Measurements from ENCODE around the gene NTRK1.

Gene NTRK1

DNA sequence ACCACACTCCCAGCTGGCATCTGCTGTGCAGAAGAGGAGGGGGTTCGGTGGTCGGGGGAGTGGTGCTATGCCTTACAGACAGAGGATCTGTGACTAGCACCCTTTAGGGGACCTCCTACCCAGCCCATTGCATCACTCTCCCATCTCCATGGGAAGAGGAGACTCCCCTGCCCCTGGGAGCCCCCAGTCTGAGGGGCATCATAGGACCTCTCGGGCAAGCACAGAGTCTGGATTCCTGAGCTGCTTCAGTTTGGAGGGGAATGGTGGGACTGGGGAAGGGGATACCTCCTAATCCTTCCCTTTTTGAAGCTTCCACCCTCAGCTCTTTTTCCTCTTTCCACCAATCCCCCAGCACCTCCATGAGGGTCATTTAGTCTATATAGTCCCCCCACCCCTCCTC, 3.1 kb upstream of the NTRK1 start:
- no peak for DNase-seq (ENCODE audit: low spot score)

DNA sequence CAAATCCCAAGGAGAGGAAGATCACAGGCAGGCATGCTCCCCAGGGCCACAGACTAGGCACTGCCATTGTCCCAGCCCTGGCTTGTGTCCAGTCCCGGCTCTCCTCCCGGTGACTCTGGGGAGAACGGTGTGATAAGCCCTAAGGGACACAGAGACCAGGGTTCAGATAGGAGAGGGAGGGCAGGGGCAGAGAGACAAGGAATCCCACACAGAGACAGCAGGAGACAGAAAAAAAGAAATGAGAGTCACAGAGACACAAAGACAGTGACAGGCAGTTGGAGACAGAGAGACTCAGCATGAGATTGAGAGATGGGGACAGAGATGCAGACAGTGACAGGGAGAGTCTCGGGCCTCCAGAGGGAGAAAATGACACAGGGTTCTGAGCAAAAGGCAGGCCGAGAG, 2.1 kb upstream of the NTRK1 start:
- DNase-seq (ENCODE audit: low spot score): no peak

DNA sequence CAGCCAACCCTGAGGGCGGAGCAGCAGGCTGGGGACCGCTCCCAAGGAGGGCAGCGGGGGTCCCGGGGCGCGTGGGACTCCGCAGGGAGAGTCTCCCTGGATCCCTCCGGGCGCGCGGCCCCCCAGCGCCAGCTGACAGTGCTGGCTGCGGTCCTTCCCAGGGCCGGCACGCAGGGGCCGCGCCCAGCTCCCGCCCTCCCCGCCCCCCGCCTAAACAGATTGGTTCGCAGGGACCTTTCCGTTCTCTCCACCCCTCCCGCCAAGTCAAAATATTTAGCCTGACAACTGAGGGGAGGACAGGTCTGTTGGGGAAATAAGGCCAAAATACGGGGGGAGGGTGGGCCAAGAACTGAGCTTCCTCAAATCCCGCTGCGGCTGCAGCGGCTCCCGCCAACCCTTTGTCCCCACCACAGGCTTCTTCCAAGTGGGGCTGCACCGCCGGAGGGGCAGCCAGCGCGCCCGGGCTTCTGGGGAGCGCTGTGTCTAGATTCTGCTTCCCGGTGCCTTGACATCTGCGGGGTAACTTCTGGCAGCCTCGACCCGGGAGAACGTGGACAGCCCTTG, 1.6 kb upstream of the NTRK1 start, which contains the start of gene INSRR:
Gene INSRR, minus strand, starts transcription at position 159 of the 564 bp plus-strand sequence. CDS start 496 bp downstream, outside the sequence.
- DNase-seq (ENCODE audit: low spot score): peak; percentile 51

DNA sequence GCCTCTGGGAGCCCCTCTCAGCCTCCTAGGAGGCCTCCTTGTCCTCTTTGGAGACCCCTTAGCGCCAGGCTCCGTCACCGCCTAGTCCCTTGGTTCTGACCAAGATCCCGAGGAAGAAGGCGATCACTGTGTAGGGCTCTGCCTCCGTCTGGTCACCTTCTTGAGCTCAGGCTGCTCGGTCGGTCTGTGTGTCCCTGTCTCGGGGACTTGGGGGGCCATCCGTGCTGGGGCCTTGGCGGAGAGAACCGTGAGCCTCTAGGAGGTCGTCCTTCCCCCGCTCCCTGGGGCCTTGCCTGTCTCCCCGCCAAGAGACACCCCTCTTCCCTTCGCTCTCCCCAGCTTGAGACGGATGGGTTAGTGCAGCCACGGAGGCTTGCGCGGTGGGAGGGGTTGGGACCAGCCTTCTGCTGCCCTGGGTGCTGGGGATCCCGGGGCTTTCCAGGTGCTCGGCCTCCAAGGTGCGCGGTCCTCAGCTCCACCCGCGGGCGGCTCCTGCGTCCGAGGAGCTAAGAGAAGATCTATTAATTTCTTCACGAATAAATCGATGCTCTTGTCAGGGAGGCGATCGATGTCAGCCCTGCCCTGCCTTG, 1.0 kb upstream of the NTRK1 start:
- DNase-seq (ENCODE audit: low spot score): peak; percentile 63

DNA sequence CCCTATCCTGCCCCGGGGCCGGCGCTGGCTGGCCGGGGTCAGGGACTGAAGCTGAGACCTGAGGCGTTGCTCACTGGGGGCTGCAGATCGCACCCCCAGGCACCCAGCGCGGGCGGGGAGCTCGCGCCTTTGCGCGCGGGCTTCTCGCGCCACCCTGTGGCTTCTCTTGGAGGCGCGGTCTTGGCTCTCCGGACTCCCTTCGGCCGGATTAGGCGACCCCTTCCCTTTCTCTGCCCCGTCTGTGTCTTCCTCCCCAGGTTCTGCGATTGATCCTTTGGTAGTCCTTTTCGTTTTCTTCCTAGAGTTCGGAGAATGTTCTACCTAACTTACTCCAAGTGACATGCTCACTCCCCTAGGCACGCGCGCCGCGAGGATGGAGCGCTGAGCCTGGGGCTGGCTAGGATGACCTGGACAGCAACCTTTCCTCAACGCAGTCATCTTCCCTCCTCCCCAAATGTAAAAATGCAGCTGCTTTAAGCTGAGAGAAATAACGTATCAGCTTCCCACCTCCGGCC, 495 bp upstream of the NTRK1 start:
- DNase-seq (ENCODE audit: low spot score): peak; percentile 90

DNA sequence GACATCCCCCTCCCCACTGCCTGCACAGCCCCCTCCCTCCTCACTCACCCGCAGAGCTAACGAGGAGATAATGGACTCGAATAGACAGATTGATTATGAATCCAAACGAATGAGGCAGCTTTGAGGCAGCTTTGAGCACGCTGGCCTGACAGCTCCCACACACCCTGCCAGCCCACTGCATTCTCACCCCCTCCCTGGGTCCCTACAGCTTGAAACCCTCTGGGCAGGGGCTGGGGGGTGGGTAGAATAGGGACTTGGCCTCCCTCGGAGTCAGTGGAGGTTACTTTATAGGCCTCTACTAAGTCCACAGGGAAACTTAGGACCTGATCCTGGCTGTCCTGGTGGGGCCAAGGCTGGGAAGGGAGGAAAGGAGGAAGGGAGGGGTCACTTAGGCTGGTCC, 1.9 kb downstream of the NTRK1 start:
- no peak for DNase-seq (ENCODE audit: low spot score)

DNA sequence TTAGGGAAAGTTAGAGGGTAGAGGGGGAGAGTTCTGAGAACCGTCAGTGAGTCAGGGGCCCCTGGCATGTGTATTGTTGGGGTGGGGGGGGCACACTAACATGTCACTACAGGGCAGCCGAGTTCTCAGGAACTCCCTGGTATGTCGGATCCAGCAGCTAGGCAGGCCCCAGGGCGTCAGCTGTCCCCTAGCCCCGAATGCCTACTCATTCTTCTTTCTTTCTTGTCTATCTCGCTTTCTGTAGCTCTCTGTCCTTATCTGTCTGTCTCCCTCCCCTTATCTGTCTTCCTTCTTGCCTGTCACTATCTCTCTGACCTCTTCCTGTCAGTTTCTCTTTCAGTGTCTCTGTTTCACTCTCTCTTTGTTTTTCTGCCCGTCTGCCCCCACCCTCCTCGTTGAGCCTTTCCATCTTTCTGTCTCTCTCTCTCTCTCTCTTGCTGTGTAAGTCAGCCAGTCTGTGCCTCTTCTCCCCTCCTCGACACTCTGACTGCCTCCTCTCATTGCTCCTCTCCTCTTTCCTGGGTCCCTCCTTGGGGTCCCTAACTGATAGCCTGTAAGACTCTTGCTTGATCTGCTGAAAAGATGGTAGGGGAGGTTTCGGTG, 2.4 kb downstream of the NTRK1 start:
- no peak for DNase-seq (ENCODE audit: low spot score)

DNA sequence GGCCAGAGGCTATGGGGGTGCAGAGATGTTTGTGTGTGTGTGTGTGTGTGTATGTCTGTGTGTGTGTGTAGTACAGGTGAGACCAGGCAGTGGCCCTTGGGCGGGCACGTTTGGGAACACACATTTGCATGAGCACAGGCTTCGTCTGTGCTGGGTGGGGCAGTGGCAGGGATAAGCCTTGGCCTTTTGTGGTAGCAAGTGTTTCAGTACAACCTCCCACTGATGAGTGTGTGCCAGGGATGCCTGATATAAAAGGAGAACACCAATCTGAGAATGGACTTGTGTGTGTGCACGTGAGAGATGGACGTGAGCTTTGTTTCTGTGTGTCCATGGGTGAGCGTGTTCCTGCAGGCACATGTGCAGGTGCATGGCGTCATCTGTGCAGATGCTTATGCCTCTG, 3.0 kb downstream of the NTRK1 start:
- DNase-seq (ENCODE audit: low spot score): no peak

DNA sequence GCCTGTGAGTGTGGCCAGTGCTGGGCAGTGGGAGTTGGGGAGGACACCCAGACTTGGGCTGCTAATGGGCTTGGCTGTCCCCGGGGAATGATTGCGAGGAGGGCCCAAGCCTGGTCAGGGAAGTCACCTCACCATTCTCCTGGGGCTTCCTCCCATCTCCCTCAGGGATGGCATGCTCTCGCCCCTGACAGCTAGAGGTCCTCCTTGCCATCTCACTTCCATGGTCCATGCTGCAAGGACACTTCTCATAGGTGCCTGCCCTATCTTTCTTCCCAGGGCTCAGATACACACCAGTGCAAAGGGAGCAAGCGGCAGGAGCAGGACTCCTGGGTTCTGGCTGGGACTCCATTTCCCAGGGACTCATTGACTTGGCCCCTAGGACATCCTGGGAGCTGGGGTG, 4.1 kb downstream of the NTRK1 start:
- DNase-seq (ENCODE audit: low spot score): no peak

DNA sequence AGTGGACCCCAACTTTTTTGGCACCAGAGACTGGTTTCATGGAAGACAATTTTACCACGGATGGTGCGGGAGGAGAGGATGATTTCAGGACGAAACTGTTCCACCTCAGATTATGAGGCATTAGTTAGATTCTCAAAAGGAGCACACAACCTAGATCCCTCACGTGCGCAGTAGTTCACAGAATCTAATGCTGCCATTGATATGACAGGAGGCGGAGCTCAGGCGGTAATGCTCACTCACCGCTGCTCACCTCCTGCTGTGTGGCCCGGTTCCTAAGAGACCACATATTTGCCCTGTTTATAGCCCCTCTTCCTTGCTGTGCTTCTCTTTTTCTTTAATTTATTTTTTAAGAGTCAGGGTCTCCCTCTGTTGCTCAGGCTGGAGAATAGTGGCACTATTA, 4.6 kb downstream of the NTRK1 start:
- no peak for DNase-seq (ENCODE audit: low spot score)

DNA sequence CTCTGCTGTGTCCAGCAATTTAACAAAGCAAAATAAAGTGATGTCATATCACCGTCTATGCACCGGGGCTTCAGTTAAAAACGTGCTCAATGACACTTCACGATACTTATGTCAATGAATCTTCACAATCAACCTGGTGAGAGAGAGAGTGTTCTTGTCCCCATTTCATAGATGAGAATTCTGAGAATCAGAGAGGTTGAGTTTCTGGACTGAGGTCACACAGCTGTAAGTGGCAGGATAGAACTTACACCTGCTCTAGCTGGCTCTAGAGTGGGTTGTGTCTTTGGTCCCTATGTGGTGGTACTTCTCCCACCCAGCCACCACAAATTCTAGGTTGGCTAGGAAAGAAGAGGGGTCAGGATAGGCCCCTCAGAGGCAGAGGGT, 5.2 kb downstream of the NTRK1 start:
- DNase-seq (ENCODE audit: low spot score): no peak

DNA sequence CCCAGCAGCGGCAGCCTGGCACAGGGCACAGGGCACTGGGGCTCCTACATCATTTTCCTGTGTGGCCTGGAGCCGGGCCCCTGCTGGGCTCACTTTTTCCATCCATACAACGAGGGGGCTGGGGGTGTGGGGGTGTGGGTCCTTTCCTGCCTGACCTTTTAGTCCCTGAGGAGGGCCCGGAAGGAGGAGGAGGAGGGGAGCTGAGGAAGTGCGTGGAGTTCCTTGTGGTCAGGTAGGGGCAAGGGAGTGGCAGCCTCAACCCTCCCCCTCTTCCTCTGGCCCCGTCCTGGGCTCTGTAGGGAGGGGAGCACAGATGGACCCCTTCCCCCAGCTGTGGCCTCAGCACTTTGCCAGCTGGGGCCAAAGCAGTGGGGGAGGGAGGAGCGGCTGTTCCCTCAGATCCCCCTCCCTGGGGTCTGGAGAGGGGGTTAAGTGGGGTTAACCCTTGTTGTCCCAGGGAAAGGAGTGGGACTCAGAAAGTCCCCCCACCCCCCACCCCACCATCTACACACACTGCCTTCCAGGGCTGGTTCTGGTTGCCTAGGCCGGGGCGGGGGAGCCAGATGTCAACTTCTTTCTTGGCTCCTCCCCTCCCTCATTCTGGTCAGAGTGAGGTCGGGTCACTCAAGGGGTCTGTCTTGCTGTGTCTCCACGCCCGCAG, 5.7 kb downstream of the NTRK1 start:
- DNase-seq (ENCODE audit: low spot score): no peak

DNA sequence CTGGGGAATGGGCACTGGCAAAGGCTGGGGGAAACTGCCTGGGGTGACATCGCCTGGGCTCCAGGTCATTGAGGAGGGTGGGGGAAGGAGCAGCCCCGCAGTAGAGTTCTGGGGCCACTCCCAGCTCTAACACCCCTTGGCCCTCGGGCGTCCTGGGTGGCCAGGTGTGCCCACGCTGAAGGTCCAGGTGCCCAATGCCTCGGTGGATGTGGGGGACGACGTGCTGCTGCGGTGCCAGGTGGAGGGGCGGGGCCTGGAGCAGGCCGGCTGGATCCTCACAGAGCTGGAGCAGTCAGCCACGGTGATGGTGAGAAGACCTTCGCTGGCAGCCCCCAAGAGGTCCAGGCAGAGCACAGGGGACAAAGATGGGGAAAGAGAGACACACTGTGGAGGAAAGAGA, 7.7 kb downstream of the NTRK1 start:
- no peak for DNase-seq (ENCODE audit: low spot score)

DNA sequence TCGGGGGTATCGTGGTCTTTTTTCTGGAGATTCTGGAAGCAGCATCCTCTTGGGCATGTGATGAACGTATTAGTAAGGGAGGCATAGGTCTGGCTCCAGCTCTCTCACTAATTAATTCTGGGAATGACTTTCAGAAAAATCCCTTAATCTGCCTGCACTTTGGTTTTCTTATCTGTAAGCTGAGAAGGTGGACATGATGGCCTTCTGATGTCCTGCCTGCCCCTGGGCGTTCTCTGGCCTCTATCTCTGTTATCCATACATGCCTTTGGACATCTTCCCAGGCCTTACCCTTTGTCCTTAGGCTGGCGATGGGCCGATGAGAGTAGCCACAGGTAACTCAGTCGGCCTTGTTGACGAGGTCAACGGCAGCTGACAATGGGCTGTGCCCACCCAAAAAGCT, 8.8 kb downstream of the NTRK1 start:
- no peak for DNase-seq (ENCODE audit: low spot score)

DNA sequence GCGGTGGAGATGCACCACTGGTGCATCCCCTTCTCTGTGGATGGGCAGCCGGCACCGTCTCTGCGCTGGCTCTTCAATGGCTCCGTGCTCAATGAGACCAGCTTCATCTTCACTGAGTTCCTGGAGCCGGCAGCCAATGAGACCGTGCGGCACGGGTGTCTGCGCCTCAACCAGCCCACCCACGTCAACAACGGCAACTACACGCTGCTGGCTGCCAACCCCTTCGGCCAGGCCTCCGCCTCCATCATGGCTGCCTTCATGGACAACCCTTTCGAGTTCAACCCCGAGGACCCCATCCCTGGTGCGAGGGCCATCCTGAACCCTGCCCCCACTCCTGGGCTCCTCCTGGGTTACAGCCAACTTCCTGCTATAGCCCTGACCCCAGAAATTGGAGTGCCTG, 13.0 kb downstream of the NTRK1 start:
- no peak for DNase-seq (ENCODE audit: low spot score)

DNA sequence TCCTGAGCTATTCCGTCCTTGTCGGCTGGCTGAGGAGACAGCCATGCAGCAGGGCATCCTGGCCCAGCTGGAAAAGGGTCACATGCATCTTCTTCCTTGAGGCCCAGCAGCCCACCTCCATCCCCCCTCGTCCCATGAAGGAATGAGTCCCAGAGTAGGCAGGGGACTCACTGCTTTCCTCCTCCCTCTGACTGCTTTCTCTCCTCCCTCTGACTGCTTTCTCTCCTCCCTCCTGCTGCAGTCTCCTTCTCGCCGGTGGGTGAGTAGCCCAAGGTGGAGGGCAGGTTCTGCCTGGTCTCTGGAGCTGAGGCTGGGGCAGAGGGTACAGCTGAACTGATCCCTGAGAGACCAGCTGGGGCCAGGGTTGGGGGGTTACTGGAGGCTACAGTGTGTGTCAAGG, 13.5 kb downstream of the NTRK1 start:
- no peak for DNase-seq (ENCODE audit: low spot score)

DNA sequence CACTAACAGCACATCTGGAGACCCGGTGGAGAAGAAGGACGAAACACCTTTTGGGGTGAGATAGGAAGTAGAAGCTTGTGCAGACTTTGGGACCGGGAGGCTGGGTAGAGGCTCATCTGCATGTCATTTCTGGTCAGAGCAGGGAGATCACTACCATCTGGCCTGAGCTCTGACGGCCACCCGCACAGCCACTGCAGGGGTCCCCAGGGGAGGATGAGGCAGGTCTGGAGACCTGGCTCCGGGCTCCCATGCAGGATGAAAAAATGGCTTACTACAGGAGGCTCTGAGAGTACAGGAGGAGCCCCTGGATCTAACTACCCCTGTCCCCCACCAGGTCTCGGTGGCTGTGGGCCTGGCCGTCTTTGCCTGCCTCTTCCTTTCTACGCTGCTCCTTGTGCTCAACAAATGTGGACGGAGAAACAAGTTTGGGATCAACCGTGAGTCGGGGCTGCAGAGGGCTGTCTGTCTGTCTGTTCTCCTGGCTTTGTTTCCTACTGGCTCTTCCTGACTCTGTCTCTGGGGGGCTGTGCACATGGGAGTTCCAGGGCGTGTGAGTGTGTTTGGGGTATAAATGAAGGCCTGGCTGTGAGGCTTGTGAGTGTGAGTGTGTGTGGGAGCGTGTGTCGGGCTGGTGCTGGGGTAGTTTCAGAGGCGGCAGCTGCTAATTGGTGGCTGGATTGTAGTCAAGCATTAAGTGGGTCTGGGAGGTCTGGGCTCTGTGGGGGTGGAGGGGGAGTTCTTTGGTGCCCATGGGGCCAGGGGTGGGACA, 14.1 kb downstream of the NTRK1 start:
- no peak for DNase-seq (ENCODE audit: low spot score)

DNA sequence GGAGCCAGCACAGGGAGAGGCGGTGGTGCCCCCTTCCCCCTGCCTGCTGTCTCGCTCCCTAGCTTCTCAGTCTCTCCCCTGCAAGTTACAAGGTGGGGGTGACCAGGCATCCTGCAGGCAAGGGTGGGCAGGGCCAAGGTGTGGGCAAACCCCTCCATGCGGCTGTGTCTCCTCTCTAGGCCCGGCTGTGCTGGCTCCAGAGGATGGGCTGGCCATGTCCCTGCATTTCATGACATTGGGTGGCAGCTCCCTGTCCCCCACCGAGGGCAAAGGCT, 14.6 kb downstream of the NTRK1 start:
- DNase-seq (ENCODE audit: low spot score): no peak

DNA sequence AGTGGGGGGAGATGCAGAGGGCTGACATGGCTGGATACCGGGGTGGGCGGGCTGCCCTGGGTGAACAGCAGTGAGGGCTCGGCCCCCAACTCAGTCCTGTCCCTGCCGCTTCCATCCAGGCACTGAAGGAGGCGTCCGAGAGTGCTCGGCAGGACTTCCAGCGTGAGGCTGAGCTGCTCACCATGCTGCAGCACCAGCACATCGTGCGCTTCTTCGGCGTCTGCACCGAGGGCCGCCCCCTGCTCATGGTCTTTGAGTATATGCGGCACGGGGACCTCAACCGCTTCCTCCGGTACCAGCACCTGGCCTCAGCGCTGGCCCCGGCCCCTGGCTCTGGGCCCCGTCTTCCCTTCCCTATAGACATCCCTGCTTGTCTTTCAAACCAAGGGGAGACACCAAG, 15.6 kb downstream of the NTRK1 start:
- peak; percentile 59 for DNase-seq (ENCODE audit: low spot score)

DNA sequence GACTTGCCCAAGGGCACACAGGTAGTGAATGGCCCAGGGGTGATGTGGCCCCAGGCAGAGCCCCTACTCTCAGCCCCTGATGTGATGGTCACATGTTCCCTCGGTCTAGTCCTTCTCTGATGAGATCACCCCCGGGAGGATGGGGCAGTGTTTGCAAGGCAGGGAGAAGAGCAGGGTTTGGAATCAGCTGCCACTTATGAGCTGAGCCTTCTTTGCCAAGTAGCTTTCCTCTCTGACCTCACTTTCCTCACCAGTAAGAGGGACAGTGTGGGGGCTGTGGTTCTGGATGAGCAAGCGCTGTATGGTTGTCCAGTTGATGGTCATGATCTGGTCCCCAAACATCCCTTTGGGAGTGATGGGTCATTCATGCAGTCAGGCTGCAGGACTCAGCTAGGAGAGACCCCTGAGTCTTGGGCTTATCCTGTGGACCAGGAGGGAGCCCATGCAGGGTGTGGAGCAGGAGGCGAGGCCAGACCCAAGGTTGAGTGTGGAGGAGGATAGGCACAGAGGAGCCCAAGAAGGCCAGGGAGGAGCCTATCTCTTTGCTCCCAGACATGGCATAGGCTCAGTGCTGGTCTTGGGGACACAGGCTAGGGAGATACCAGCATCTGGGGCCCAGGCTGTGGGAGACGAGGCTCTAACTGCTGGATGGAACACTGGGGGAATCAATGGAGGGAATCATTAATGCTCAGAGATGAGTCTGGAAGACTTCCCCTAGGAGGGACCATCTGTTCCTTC, 16.9 kb downstream of the NTRK1 start:
- DNase-seq (ENCODE audit: low spot score): no peak

DNA sequence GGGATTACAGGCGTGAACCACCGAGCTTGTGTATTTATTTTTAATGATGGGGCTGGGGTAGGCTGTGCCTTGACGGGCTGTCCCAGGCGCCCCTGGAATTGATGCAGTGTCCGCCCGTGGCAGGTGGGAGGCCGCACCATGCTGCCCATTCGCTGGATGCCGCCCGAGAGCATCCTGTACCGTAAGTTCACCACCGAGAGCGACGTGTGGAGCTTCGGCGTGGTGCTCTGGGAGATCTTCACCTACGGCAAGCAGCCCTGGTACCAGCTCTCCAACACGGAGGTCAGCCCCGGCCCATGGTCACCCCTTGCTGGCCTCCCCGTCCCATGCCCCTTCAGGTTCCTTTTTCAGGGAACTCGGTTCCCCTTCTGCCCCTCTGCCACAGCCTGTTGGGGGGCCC, 19.2 kb downstream of the NTRK1 start:
- DNase-seq (ENCODE audit: low spot score): no peak

DNA sequence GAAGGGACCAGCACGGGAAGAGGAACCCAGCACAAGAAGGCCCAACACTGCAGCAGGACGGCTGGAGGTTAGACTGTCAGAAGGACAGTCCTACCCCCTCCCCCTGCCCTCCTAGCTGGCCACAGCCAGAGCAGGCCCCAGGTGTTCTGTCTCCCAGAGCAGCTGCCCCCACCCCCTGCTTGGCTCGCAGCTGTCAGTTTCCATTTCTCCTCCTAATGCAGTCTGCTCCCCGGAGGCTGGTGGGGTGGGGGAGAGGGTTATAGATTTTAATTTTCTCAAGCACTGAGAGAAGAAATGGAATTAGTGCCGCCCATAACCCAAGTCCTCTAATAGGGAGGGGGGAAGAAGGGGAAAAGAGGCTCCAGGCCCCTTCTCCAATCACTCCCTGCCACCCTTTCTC, 19.8 kb downstream of the NTRK1 start:
- no peak for DNase-seq (ENCODE audit: low spot score)
